ENCODE data around the gene KRTAP12-1. TPM values are rescaled to one million over a fixed set of nuclear protein-coding genes. Genes with fewer than 3 reads are reported as not detected.

The KRTAP12-1 gene
- total RNA-seq, 1 donor from 2014 or later: not detected

- DNase-seq (ENCODE audit: low read depth): no peak
- no peak for TF ChIP-seq CTCF (IDR thresholded peaks at IDR 0.05; ENCODE audit: insufficient read depth, low read length, poor library complexity, severe bottlenecking)
- Histone ChIP-seq H3K27me3 (ENCODE audit: control insufficient read depth, insufficient read depth, low read length) (no peaks in the 10 kb centered on the region), H3K36me3 (ENCODE audit: control insufficient read depth, insufficient read depth, low read length) (no peaks in the 10 kb centered on the region), H3K4me3 (ENCODE audit: low read depth, low read length) (no peak within 1 kb of the TSS)
These were observed 27.3 kb downstream of the KRTAP12-1 start, which contains the start of gene KRTAP12-4 for GRCh38 chr21:44654576-44655175. Gene KRTAP12-4 (minus strand): TSS chr21:44654659. CDS start chr21:44654614, 45 bp downstream.

GRCh38 chr21:44653656-44654575 is 28.0 kb downstream of the KRTAP12-1 start:
- no peak overlapping the region for H3K4me3 ChIP-seq (ENCODE audit: low read depth, low read length)
- TF ChIP-seq CTCF (IDR thresholded peaks at IDR 0.05; ENCODE audit: insufficient read depth, low read length, poor library complexity, severe bottlenecking): no peak
- DNase-seq (ENCODE audit: low read depth): no peak
- H3K36me3 ChIP-seq (ENCODE audit: control insufficient read depth, insufficient read depth, low read length): no peaks in the 10 kb centered on the region
- H3K27me3 ChIP-seq (ENCODE audit: control insufficient read depth, insufficient read depth, low read length): no peaks in the 10 kb centered on the region

- no peak for DNase-seq (ENCODE audit: low read depth)
- Histone ChIP-seq H3K27me3 (ENCODE audit: control insufficient read depth, insufficient read depth, low read length) (no peaks in the 10 kb centered on the region), H3K4me3 (ENCODE audit: low read depth, low read length) (no peak overlapping the region), H3K36me3 (ENCODE audit: control insufficient read depth, insufficient read depth, low read length) (no peaks in the 10 kb centered on the region)
- no peak for TF ChIP-seq CTCF (IDR thresholded peaks at IDR 0.05; ENCODE audit: insufficient read depth, low read length, poor library complexity, severe bottlenecking)
These were observed 28.8 kb downstream of the KRTAP12-1 start for GRCh38 chr21:44653123-44653522.

GRCh38 chr21:44650973-44651675 is 30.8 kb downstream of the KRTAP12-1 start:
- DNase-seq (ENCODE audit: low read depth): no peak
- Histone ChIP-seq H3K27me3 (ENCODE audit: control insufficient read depth, insufficient read depth, low read length) (no peaks in the 10 kb centered on the region), H3K36me3 (ENCODE audit: control insufficient read depth, insufficient read depth, low read length) (no peaks in the 10 kb centered on the region), H3K4me3 (ENCODE audit: low read depth, low read length) (no peak overlapping the region)
- no peak for TF ChIP-seq CTCF (IDR thresholded peaks at IDR 0.05; ENCODE audit: insufficient read depth, low read length, poor library complexity, severe bottlenecking)

- Histone ChIP-seq H3K36me3 (ENCODE audit: control insufficient read depth, insufficient read depth, low read length) (no peaks in the 10 kb centered on the region), H3K27me3 (ENCODE audit: control insufficient read depth, insufficient read depth, low read length) (no peaks in the 10 kb centered on the region), H3K4me3 (ENCODE audit: low read depth, low read length) (no peak overlapping the region)
- DNase-seq (ENCODE audit: low read depth): no peak
- no peak for TF ChIP-seq CTCF (IDR thresholded peaks at IDR 0.05; ENCODE audit: insufficient read depth, low read length, poor library complexity, severe bottlenecking)
These were observed 31.5 kb downstream of the KRTAP12-1 start for GRCh38 chr21:44650265-44650972.

Data from kidney epithelial cell (primary cell).